HG03025 (cell line): ENCODE data around the gene KDM6A.

Source experiments
- ATAC-seq: cut with Tn5 transposase; IDR thresholded peaks from one replicate; pipeline ENCODE4 v1.9.1; 2021; ENCODE audit warnings: mild to moderate bottlenecking, moderate library complexity; ENCODE audit not compliant: unreplicated experiment, low FRiP score

KDM6A gene

DNA sequence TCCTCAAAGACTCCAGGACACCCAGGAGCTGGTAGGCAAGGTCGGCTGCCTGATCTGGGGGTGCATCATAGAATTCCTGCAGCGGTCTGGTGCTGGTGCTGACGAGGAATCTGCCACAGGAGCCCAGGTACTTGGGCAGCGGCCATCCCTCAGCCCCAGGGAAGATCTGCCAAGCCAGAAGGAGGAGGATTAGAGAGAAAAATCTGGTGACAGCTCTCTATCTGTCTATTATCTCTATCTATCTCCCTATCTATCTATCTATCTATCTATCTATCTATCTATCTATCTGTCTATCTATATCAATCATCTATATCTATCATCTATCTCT lies 281.0 kb downstream of the KDM6A start:
- no peak for ATAC-seq

GRCh38 chrX:45154462-45154861 lies 281.5 kb downstream of the KDM6A start:
- no peak for ATAC-seq

GRCh38 chrX:45157647-45158046 lies 284.7 kb downstream of the KDM6A start:
- ATAC-seq: no peak
